ENCODE data around the gene FLNB. TPM values are rescaled to one million over a fixed set of nuclear protein-coding genes. Genes with fewer than 3 reads are reported as not detected.
A peak's percentile ranks its signal among the peaks of the same experiment; 100 is the strongest.

FLNB gene
- total and polyA plus RNA-seq, 8 donors = 38.2 to 204 (median 85.9) TPM

DNA sequence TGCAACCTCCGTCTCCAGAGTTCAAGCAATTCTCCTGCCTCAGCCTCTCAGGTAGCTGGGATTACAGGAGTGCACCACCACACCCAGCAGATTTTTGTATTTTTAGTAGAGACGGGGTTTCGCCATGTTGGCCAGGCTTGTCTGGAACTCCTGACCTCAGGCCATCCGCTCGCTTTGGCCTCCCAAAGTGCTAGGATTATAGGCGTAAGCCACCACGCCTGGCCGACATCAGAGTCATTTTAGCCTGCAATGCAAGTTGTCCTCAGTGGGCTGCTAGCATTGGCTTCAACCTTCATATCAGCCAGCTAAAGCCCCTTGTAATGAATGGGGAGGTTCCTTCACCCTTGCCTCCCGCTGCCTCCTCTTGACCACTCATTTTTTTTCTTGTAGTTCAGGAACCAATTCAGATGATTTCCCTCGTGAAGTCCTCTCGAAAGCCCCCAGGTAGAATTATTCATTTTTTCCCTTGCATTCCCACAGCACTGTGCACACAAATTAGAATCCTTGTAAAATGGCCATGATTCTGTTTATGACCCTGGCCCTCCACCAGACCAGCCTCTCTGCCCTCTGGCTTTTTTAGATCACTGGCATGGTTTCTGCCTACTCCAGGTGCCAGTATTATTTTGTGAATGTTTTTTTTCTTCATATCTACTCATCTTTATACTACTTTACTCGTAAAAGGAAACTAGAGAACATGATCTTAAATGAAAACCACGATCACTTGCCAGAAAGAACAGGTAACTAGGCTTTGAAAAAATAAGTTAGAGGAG lies 29.1 kb downstream of the FLNB start:
- Histone ChIP-seq H3K9me3 (no peaks in the 10 kb centered on the region), H3K36me3 (no peaks in the 10 kb centered on the region), H3K27me3 (no peaks in the 10 kb centered on the region), H3K27ac (no peak overlapping the region), H3K4me3 (no peak overlapping the region), H3K4me1 (peaks cover 29 to 77% (median 58%) of the 10 kb centered on the region in 4 donors)
- 89 to 93% (median 91%) methylated on average over 13 of the region's 13 CpGs for WGBS, 5 donors
- intact Hi-C loops (cut with DNase I; ENCODE audit: low total_unique reads) = no loop called here
- TF ChIP-seq CTCF (IDR thresholded peaks at IDR 0.05) = no peak
- TF ChIP-seq POLR2A (IDR thresholded peaks at IDR 0.05) = no peak
- no peak for TF ChIP-seq POLR2AphosphoS5 (IDR thresholded peaks at IDR 0.05)
- TF ChIP-seq EP300 (IDR thresholded peaks at IDR 0.05) = no peak
- DNase-seq = no peak

DNA sequence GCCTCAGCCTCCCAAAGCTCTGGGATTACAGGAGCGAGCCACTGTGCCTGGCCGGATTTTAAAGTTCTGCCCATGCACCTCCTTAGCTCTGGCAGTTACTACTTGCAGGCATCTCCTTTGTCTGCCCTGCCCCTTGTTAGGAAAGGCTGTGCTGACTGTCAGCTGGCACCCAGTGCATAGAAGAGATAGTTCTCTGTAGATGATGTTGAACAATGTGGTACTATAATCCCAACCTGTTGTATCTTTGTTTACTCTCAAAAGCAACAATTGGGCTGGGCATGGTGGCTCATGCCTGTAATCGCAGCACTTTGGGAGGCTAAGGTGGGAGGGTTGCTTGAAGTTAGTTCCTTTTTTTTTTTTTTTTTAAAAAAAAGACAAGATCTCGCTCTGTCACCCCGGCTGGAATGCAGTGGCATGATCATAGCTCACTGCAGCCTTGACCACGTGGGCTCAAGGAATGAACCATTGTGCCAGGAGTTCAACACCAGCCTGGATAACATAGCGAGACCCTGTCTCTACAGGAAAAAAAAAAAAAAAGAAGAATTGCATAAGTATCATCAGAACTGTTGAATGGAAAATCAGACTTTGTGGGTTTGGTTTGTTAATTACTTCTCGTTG lies 30.6 kb downstream of the FLNB start:
- Histone ChIP-seq H3K36me3 (no peaks in the 10 kb centered on the region), H3K4me1 (peaks cover 39 to 91% (median 66%) of the 10 kb centered on the region in 4 donors), H3K27ac (no peak overlapping the region), H3K9me3 (no peaks in the 10 kb centered on the region), H3K27me3 (no peaks in the 10 kb centered on the region), H3K4me3 (no peak overlapping the region)
- no peak for DNase-seq
- intact Hi-C loops (cut with DNase I; ENCODE audit: low total_unique reads) = no loop called here
- WGBS, 5 donors = 72 to 82% (median 80%) methylated on average over 8 of the region's 8 CpGs
- TF ChIP-seq EP300 (IDR thresholded peaks at IDR 0.05) (no peak), POLR2A (IDR thresholded peaks at IDR 0.05) (no peak), CTCF (IDR thresholded peaks at IDR 0.05) (no peak), POLR2AphosphoS5 (IDR thresholded peaks at IDR 0.05) (no peak)

DNA sequence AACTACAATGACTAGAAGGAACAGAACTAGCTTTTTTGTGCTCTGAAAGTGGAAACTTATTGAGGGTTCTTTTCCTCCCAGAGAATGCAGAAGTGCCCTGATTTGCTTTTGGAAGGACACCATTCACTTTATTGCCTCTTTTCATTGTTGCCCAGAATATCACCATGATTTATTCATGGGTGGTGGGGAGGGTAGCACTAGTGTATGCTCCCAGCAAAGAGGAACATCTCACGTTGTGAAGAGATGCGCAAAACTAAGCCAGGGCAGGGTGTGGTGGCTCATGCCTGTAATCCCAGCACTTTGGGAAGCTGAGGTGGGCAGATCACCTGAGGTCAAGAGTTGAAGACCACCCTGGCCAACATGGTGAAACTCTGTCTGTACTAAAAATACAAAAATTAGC lies 31.4 kb downstream of the FLNB start:
- peak overlapping the region in 3 of 5 donors; percentile 19 to 83 (median 40) for H3K27ac ChIP-seq
- 62 to 82% (median 71%) methylated on average over 2 of the region's 2 CpGs for WGBS, 5 donors

More for the DNA sequence above, 31.4 kb downstream of the FLNB start:
- Histone ChIP-seq H3K9me3 (no peaks in the 10 kb centered on the region), H3K4me3 (no peak overlapping the region), H3K27me3 (no peaks in the 10 kb centered on the region), H3K4me1 (peaks cover 41 to 95% (median 71%) of the 10 kb centered on the region in 4 donors), H3K36me3 (no peaks in the 10 kb centered on the region)
- no peak for TF ChIP-seq POLR2A (IDR thresholded peaks at IDR 0.05)
- TF ChIP-seq CTCF (IDR thresholded peaks at IDR 0.05) = no peak
- no peak for TF ChIP-seq EP300 (IDR thresholded peaks at IDR 0.05)
- TF ChIP-seq POLR2AphosphoS5 (IDR thresholded peaks at IDR 0.05) = no peak
- intact Hi-C loops (cut with DNase I; ENCODE audit: low total_unique reads) = no loop called here
- DNase-seq = no peak
